Ovary (tissue), 3 donors: ENCODE measurements around the gene CYP27B1.

ENCODE experiments used
- EP300 ChIP-seq: sonication (generic); formaldehyde crosslinking; IDR thresholded peaks from one replicate; pipeline ENCODE4 v1.6.1; 2017; ENCODE audit warnings: antibody characterized with exemption
- POLR2A ChIP-seq: fragments of 450-650 bp; IDR thresholded peaks from one replicate; pipeline ENCODE4 v1.6.1; 2017; ENCODE audit warnings: antibody characterized with exemption, mild to moderate bottlenecking, moderate library complexity
- TF ChIP-seq, protein P1 (sequence below), 3 donors: fragments of 450-650 bp in 2 of 3; fragments of 200-600 bp in 1 of 3; IDR thresholded peaks; one replicate each; pipeline versions ENCODE4 v1.5.1 to v1.8.0; 2016 to 2022; ENCODE audit warnings: antibody characterized with exemption in 3 of 3, mild to moderate bottlenecking in 1 of 3
- donor health status: DM: no; HTN: no; CAD: no.

DNA sequence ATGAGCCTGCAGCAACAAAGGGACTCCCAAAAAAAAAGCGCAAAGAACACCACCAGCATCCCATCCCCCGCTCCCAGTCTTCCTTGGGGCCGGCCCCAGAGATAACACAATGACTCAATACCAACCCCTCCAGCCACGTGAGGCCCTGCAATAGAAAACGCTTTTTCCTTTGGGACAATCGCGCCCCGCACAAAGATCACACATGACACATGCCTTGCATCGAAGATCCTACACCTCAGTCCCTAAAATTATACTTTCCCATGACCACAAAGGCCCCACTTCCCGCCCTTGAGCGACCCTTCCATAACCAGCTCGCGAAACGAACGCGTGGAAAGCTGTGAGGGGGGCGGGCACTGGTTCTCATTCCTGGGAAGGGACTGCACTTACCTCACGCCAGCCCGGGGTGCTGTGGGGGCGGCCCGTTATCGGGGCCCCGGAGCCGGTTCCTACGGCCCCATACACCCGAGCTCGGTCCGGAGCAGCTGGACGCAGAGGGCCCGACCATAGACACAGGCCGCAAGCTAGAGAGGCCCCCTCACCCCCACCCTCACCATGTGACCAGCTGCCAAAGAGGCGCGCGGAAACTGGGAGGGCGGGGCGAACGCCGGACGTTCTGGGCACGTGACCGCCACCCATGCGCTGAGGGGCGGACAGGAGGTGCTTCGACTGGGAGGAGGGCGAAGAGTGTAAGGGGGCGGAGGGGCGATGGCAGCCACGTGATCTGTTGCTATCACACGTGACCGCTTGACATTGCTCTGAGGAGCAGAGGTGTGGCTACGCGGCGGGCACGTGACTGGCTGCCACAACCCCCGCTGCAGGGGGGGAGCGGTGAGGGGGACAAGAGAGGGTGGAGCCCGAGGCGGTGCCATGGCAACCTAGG is 14.8 kb downstream of the CYP27B1 start, which contains the start of gene CDK4:
- TF ChIP-seq, protein P1, sequence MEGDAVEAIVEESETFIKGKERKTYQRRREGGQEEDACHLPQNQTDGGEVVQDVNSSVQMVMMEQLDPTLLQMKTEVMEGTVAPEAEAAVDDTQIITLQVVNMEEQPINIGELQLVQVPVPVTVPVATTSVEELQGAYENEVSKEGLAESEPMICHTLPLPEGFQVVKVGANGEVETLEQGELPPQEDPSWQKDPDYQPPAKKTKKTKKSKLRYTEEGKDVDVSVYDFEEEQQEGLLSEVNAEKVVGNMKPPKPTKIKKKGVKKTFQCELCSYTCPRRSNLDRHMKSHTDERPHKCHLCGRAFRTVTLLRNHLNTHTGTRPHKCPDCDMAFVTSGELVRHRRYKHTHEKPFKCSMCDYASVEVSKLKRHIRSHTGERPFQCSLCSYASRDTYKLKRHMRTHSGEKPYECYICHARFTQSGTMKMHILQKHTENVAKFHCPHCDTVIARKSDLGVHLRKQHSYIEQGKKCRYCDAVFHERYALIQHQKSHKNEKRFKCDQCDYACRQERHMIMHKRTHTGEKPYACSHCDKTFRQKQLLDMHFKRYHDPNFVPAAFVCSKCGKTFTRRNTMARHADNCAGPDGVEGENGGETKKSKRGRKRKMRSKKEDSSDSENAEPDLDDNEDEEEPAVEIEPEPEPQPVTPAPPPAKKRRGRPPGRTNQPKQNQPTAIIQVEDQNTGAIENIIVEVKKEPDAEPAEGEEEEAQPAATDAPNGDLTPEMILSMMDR (IDR thresholded peaks at IDR 0.05) = peak in 1 of 3 donors; percentile 10
- TF ChIP-seq EP300 (peak; percentile 30), POLR2A (peak; percentile 78)
